Endodermal cell (in vitro differentiated cells): Measurements from ENCODE around the gene GNAZ. TPM values are rescaled to one million over a fixed set of nuclear protein-coding genes. Genes with fewer than 3 reads are reported as not detected.

Source experiments
- DNase-seq: peaks from one replicate; pipeline ENCODE4 v3.0.0-alpha.2; 2017
- H3K27ac ChIP-seq: 2 replicates; pipeline ENCODE4 v1.5.1; 2013; ENCODE audit warnings: mild to moderate bottlenecking, low read depth, low read length, moderate library complexity
- H3K27me3 ChIP-seq: 2 replicates; pipeline ENCODE4 v1.6.1; 2013; ENCODE audit warnings: mild to moderate bottlenecking, low read length, moderate library complexity; ENCODE audit not compliant: insufficient read depth, control insufficient read depth, poor library complexity, severe bottlenecking
- H3K36me3 ChIP-seq: 2 replicates; pipeline ENCODE4 v1.7.0; 2013; ENCODE audit warnings: mild to moderate bottlenecking, low read length, moderate library complexity; ENCODE audit not compliant: control insufficient read depth, insufficient read depth
- H3K4me1 ChIP-seq: one replicate; pipeline ENCODE4 v1.7.0; 2013; ENCODE audit warnings: low read length; ENCODE audit not compliant: control insufficient read depth, insufficient read depth
- H3K4me3 ChIP-seq: 2 replicates; pipeline ENCODE4 v1.5.1; 2013; ENCODE audit warnings: mild to moderate bottlenecking, low read length, moderate library complexity
- H3K9ac ChIP-seq: 2 replicates; pipeline ENCODE4 v1.6.1; 2013; ENCODE audit warnings: mild to moderate bottlenecking, low read length, moderate library complexity; ENCODE audit not compliant: poor library complexity, severe bottlenecking; ENCODE audit errors: extremely low read depth
- H3K9me3 ChIP-seq: 2 replicates; pipeline ENCODE4 v1.6.1; 2013; ENCODE audit warnings: mild to moderate bottlenecking, low read length, moderate library complexity; ENCODE audit not compliant: control insufficient read depth
- H3K27ac Mint-ChIP-seq: 2 replicates; pipeline ENCODE4 v1.8.0; 2020; ENCODE audit warnings: mixed read lengths
- H3K27me3 Mint-ChIP-seq: 2 replicates; pipeline ENCODE4 v1.8.0; 2021; ENCODE audit warnings: mild to moderate bottlenecking, mixed read lengths; ENCODE audit not compliant: insufficient read depth
- H3K36me3 Mint-ChIP-seq: 2 replicates; pipeline ENCODE4 v1.8.0; 2020; ENCODE audit warnings: low read depth, mixed read lengths
- H3K4me1 Mint-ChIP-seq: 2 replicates; pipeline ENCODE4 v1.8.0; 2020; ENCODE audit warnings: mixed read lengths
- H3K4me3 Mint-ChIP-seq: 2 replicates; pipeline ENCODE4 v1.8.0; 2020; ENCODE audit warnings: mild to moderate bottlenecking, moderate library complexity, mixed read lengths
- H3K9me3 Mint-ChIP-seq: 2 replicates; pipeline ENCODE4 v1.8.0; 2020; ENCODE audit warnings: mild to moderate bottlenecking, mixed read lengths
- CTCF ChIP-seq: fragments of 200-600 bp; sonication (generic); conservative IDR thresholded peaks from 2 replicates; pipeline ENCODE4 v1.5.0; 2021; ENCODE audit warnings: antibody characterized with exemption, mild to moderate bottlenecking
- WGBS, 2 experiments: methylation state at CpG; one replicate each; pipeline versions ENCODE4 v1.1.5 to v1.1.7; 2013; ENCODE audit warnings: missing lambda C conversion rate in 2 of 2, mixed read lengths in 1 of 2; ENCODE audit not compliant: insufficient coverage in 1 of 2, insufficient read length in 1 of 2; 5-methylcytosine and 5-hydroxymethylcytosine counted together
- total RNA-seq, 2 donors: library from RNA; stranded (reverse); fragmentation: NEBNext Ultra II Directional in 1 of 2; extraction: Animal tissue kit (Norgen Biotek cat#: 25700) in 1 of 2; gene quantifications; 2 replicates in 1 of 2; 3 replicates in 1 of 2; pipeline ENCODE4 v1.2.1, GENCODE V29; 2021

GNAZ gene
- total RNA-seq, 2 donors from 2014 or later: 16.7 to 17.9 TPM

- no peak overlapping the region for H3K27ac ChIP-seq
- no peaks in the 10 kb centered on the region for H3K36me3 ChIP-seq
- no peak overlapping the region for H3K4me3 Mint-ChIP-seq
- WGBS, 2 experiments: 94 to 95% methylated on average over 5 to 6 of the region's 6 CpGs
- H3K9me3 ChIP-seq: peaks cover 6% of the 10 kb centered on the region
- H3K27ac Mint-ChIP-seq: no peak overlapping the region
- peaks cover 13% of the 10 kb centered on the region for H3K9me3 Mint-ChIP-seq
- H3K27me3 Mint-ChIP-seq: no peaks in the 10 kb centered on the region
- H3K36me3 Mint-ChIP-seq: no peaks in the 10 kb centered on the region
- H3K4me1 Mint-ChIP-seq: peaks cover 39% of the 10 kb centered on the region
- TF ChIP-seq CTCF: no peak
- H3K4me3 ChIP-seq: peak overlapping the region; percentile 10
- no peak overlapping the region for H3K9ac ChIP-seq
- H3K27me3 ChIP-seq: no peaks in the 10 kb centered on the region
- peaks cover 18% of the 10 kb centered on the region for H3K4me1 ChIP-seq
- no peak for DNase-seq
Measured at GRCh38 chr22:23033116-23033905, 37.0 kb upstream of the GNAZ start.

- H3K36me3 ChIP-seq: no peaks in the 10 kb centered on the region
- H3K27me3 Mint-ChIP-seq: no peaks in the 10 kb centered on the region
Measured at GRCh38 chr22:23034621-23035556, 35.4 kb upstream of the GNAZ start.

More at GRCh38 chr22:23034621-23035556, 35.4 kb upstream of the GNAZ start:
- TF ChIP-seq CTCF: no peak
- Histone ChIP-seq H3K27me3 (no peaks in the 10 kb centered on the region), H3K4me3 (no peak overlapping the region), H3K9ac (no peak overlapping the region), H3K9me3 (peaks cover 6% of the 10 kb centered on the region), H3K4me1 (peaks cover 12% of the 10 kb centered on the region), H3K27ac (no peak overlapping the region)
- no peak overlapping the region for H3K4me3 Mint-ChIP-seq
- DNase-seq: no peak
- 92 to 93% methylated on average over 10 of the region's 10 CpGs for WGBS, 2 experiments
- H3K36me3 Mint-ChIP-seq: no peaks in the 10 kb centered on the region
- H3K4me1 Mint-ChIP-seq: peaks cover 33% of the 10 kb centered on the region
- H3K27ac Mint-ChIP-seq: no peak overlapping the region
- H3K9me3 Mint-ChIP-seq: peaks cover 13% of the 10 kb centered on the region
